Activated CD8-positive, alpha-beta memory T cell treated with anti-CD3 and anti-CD28 coated beads, Interleukin-2, amount 50 U/mL, for 24 hours (primary cell): ENCODE data around the gene FHIT.
"Not testable (repeated sequence)": the region's sequence is repeated elsewhere in the genome, so short reads cannot be mapped to it uniquely, and the experiment has no call there.

Experiments
- DNase-seq: peaks from one replicate; pipeline ENCODE4 v3.0.0-alpha.2; 2020; ENCODE audit errors: extremely low read depth

The FHIT gene

DNA sequence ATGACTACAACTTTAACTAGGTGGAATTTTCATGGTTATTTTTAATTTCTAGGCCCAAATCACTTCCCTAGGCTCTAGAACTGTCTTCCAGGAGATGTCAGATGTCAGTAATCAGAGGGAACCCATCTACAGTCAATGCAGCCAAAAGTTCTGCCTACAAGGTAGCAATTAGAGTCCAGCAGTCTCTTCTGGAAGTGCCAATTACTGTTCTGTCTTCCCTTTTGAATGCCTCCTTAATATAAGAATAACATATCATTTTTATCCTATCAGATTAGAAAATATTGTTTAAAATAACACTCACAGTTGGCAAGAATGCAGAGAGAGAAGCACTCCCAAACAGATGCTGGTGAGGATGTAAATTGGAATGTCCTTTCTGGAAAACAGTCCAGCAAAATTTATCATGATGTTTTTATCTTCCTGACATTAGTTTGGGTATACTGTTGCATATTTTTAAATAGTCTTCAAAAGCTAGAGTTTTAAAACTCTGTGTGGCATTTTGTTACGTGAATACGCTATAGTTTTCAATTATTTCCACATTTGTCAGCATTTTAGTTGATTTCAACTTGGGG is 543.7 kb downstream of the FHIT start:
- DNase-seq: no peak

DNA sequence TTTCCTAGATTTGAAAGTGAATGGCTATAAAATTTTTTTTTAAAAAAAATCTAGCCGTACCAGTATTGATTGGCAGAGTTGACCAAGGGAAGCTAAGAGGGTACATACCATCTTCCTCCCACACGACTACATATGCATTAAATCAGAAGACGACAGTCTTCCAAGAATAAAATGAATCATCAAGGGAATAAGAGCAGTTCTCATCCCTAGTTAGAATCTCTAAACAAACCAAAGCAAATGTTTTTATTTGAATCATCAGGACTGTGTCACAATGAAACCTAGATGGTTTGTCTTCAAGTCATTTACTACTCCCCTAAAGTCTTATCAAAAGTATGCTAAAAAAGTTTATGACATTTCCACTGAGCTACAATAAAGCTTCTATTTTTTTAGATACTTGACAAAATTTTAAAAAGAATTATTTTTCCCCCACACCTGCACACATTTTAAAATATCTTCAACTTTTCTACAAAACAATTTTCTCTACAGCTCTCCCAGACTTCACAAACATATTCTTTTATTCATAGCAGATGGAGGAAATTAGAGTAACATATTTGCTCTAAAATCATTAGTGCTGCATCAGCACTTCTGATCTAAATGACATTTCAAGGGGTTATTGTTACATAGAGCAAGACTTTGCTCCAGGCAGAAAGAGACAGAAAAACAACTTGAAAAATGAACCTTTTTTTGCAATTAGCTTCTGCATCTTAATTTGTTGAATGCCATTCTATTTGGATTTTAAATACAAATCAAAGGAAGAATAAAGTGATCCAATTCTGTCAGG is 547.1 kb downstream of the FHIT start:
- no peak for DNase-seq

DNA sequence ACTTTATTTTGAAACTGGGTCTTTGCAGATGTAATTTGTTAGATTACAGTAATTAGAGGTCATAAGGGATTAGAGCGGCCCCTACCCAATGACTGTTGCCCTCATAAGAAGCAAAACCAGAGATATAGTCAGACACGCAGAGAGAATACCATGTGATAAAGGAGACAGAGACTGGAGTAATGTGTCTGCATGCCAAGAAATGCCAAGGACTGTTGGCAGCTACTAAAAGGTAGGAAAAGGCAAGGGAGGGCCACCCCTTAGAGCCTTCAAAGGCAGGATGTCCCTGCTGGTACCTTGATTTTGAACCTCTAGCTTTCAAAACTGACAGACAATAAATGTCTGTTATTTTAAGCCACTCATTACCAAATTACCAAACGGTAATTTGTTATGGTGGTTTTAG is 548.2 kb downstream of the FHIT start:
- DNase-seq: no peak

DNA sequence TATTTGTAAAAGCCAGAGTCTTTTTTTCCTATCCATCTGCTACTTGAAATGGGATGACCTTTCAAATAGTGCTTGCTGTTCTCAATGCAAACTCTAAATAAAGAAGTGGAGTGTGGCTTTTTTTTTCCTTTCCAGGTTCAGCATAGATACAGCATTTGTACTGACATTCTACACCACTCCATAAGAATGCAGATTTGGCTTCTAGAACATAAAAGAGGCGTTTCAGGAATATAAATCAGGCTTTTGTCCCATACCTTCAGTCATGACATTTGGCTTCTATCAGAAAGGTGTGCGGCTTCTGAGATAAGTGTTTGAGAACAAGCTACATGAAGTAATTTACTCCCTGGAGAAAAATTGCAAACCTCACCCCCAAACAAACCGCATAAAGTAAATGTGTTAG is 553.1 kb downstream of the FHIT start:
- no peak for DNase-seq

DNA sequence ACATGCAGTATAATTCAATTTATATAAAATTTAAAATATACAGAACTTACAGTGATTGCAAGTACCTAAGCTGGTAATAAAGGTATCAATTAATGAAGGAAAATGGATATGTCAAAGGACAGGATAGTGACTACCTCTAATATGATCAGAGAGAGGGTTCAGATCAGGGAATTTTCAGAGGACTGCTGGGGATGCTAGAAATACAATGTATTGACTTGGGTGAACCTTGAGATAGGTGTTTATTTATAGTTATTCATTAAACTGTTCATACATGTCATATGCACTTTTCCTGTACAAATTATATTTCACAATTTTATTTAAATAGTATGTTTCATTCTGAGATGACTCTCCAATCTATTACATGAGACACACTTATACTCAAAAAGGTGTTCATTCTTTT is 554.1 kb downstream of the FHIT start:
- DNase-seq: no peak

DNA sequence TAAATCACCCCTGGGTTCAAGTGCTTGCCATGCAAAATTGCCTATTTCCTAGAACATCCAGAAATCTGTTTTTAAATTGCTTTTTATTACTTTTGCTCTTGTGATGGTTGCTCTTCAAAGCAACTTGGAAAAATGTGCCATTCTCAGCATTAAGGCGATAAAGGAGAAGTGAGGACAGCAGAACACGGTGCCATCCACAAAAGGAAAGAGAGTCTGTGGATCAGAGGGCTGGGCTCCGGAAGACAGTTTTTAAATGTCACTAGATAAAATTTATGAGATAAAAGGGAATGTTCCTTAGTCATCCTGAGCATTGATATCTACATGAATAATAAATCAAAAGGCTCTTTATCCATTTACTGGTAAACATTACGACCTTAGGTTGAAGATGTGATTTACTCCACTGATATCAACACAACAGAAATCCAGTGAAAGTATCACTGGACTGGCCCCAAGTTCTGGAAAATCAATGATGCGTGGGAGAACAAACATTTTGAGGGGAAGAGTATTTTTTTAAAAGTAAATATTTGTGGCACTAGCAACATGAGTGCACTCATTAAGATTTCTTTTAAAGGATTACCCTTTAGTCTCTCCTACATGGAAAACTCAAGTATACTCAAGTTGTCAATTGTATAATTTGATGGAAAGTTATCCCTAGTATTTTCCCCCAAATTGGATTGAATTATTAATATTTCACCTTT is 554.7 kb downstream of the FHIT start:
- DNase-seq: no peak

DNA sequence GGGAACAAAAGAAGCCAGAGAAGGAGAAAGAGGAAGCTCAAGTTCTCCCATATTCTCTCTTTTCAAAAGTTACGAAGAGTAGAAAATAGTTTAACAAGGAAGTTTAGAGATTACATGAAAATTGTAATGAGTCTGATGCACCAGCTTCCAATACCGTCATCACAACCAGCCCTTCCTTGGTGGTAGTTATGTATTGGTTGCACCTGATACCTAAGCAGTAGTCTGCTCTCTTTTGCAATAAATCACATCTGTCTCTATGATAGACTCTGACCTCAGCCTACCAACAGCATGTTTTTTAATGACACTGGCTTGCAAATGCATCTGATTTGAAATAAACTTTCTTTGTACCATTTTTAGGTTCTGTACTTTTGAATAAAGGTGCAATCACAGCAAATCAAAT is 575.8 kb downstream of the FHIT start:
- no peak for DNase-seq

DNA sequence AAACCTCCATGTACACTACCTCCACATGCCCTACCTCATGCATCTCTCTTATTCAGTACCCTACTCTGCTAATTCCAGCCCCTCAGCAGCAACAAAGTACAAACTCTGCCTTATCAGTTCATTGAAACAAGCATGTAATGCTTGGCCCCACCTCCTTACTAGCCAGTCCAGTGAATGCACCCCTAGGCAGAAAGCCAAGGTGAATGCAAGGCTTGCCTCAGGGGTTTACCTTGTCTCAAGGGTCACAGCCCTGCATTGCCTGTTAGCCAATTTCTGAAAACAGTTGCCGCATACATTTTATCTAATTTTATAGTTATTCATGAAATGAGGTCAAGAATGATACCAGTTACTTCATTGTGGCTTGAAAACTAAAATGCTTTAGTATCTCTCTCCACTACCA is 576.4 kb downstream of the FHIT start:
- DNase-seq: no peak

DNA sequence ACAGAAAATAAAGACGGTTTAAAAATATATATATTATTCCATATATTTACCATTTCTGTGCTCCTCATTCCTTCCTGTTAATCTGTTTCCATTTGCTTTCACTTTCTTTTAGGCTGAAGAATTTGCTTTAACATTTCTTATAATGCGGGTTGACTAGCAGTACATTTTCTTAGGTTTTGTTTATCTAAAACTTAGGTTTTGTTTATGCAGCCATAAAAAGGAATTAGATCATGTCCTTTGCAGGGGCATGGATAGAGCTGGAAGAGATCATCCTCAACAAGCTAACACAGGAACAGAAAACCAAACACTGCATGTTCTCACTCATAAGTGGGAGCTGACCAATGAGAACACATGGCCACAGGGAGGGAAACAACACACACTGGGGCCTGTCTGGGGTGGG is 578.1 kb downstream of the FHIT start:
- DNase-seq: no peak

DNA sequence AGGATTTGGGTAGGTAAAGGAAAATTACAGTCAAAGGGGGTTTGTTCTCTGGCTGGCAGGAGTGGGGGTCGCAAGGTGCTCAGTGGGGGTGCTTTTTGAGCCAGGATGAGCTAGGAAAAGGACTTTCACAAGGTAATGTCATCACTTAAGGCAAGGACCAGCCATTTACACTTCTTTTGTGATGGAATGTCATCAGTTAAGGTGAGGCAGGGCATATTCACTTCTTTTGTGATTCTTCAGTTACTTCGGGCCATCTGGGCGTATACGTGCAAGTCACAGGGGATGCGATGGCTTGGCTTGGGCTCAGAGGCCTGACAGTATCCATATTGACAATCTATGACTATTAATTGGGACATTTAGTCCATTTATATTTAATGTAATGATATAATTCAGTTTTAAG is 578.9 kb downstream of the FHIT start:
- DNase-seq: not testable (repeated sequence)

DNA sequence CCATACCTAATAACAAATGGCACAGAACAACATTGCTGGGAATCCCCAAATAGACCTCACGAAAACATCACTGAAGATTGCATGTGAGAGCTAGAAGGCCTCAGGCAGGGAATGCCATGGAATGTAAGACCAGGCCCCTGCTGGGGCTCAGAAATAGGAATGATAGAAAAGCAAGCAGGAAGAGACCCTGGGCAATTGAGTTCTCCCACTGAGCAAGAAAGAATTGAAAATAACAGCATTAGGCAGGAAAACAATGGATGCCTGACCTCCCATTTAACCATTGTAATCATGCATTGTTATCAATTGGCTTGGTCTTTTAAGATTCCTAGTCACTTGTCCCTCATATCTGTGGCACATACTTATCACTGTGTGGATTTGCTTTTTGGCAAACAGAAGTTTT is 581.6 kb downstream of the FHIT start:
- no peak for DNase-seq

DNA sequence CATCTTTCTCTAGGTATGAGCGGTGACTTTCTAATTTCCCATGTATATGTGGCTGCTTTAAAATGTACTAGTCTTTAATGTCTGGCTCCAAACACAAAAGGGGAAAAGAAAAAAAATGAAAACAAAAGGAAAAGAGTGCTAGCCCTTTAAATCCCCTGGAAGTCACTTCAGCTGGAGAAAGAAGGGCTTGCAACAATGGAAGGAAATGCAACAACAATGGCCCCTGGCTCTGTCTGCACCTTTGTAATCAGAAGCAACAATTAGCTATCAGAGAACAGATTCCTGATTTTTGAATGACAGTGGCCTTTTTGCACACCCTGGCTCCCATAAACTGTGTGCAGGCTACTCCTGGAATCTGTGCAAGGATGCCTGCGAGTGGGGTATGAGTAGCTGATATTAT is 591.2 kb downstream of the FHIT start:
- no peak for DNase-seq

DNA sequence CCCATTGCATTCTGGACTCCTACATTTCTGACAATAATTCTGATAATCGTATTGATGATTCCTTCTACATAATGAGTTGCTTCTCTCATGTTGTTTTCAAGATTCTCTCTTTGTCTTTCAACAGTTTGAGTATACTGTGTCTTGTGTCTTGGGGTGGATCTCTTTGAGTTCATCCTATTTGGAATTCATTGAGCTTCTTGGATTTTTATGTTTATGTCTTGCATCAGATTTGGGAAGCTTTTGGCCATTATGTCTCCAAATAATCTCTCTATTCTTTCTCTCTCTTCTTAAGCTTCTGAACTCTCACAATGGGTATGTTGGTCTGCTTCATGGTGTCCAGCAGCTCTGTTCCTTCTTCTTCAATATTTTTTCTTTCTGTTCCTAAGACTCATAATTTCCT is 592.2 kb downstream of the FHIT start:
- no peak for DNase-seq

DNA sequence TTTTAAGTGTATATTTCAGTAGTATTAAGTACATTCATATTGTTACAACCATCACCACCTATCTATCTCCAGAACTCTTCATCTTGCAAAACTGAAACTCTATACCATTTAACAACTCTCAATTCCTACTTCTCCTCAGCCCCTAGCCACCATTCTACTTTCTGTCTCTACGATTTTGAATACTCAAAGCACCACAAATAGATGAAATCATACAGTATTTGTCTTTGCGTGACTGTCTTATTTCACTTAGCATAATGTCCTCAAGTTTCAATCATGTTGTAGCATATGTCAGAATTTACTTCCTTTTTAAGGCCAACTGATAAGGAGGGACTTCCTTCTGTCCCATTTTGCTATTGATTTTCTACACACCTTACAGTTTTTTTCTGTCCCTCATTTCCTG is 593.3 kb downstream of the FHIT start:
- DNase-seq: no peak

DNA sequence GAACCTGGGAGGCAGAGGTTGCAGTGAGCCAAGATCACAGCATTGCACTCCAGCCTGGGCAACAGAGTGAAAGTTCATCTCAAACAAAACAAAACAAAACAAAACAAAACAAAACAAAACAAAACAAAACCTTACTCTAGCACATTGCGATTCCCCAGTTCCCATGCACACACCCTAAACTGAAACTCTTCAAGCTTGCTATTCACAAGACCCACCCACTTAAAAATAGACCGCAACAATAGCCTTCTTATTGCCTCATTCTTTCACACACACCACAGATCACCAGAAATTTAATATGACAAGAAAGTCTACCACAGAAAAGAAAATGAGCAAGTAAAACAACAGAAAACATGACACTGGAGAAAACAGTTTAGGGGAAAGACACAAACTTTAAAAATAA is 598.4 kb downstream of the FHIT start:
- DNase-seq: no peak

DNA sequence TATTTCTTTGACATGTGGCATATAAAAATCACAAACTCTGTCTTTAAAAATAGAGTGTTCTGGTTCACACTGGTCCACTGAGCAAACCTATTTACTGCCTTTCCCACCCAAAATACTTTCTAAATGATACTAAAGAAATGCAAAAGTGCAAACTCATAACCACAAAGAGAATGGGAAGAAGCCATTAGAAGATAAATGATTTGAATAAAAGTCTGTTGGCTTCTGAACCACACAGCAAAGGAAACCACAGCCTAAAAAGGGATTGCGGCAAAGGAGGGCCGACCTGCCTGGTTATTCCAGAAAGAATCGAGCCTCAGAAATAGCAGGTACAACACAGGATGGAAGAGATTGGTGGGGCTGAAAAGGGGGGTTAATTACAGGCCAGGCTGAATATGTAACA is 599.5 kb downstream of the FHIT start:
- no peak for DNase-seq

DNA sequence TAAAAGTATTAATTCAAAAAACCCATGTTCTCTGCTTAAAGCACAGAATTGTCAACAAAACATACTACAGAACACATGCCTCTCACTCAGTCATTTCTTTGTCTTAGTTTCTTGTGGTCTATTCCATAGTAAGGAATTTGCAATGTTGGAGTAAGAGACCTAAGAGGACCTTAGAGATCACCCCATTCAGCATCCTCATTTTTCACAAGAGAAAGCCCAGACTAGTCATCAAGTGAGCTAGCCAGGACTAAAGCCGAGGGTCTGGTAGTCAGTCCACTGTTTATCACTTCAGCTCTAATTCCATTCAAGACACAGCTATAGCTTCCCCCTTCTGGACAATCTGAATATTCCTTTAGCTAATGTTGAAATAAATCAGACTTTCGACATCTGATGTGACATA is 601.1 kb downstream of the FHIT start:
- DNase-seq: no peak

DNA sequence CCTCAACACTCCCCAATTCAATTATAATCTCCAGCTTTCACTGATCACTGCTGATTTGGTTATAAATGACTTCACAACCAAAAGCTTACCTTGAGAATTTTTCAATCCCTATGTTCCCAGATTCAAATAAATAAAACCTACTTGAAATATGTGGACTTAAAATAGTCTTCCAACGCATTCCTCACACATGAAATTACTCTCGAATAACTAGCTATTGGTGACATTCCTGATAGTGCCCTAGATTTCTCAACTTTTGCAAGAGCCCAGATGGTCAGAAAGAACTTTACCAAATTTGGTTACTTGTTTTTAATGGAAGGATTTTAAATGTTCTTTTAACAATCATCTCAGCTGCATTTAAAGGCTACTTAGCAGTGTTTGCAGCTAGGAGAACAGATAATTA is 605.5 kb downstream of the FHIT start:
- DNase-seq: no peak

DNA sequence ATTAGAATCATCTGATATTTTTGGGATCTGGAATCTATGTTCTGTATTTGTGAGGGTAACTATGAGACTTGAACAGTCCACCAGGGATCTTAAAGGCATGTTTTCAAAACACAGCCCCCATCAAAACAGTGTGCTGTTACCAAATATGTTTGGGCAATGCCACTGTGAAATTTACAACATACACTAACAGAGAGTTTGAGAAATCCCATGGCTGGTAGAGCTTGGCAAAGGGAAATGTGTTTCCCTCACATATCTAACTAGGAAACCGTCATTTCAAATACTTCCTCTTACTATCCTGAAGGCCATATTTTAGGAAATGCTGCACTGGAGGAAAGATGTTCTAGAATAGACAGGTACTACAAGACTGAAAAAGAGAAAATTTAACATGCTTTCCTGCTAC is 607.4 kb downstream of the FHIT start:
- no peak for DNase-seq

DNA sequence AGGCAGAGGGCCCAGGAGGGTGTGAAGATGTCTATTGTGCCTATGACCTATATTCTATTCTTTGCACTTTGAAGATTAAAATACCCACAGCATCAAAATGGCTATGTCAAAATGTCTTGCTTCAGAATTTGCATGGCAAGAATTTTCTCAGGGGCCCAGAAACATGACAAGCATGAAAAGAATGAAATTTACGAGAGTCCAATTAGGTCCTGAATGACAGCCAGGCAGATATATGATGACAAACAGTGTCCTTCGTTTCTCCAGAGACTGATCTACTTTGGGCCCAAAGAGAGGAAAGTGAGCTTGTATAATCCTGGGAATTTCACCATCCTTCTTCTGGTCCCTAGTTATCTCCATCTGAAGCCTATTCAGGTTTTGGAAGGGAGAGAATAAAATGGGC is 609.9 kb downstream of the FHIT start:
- DNase-seq: no peak

DNA sequence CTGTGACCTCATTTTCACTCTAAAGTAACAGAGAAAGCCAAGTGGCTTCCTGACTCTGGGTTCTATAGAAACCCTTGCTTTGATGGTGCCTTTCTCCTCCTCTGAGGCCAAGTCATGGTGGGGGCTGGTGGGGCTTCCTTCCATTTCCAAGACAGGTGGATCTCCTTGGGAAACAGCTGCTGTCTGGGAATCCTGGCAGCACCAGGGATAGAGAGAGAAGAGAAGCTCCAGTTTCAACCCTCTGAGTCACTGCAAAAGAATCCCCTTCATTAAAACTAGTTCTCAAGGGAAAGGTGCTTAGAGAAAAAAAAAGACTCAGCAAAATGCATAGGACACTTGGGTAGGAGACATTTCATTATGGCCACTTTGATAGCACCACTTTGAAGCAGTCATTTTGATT is 614.4 kb downstream of the FHIT start:
- no peak for DNase-seq

DNA sequence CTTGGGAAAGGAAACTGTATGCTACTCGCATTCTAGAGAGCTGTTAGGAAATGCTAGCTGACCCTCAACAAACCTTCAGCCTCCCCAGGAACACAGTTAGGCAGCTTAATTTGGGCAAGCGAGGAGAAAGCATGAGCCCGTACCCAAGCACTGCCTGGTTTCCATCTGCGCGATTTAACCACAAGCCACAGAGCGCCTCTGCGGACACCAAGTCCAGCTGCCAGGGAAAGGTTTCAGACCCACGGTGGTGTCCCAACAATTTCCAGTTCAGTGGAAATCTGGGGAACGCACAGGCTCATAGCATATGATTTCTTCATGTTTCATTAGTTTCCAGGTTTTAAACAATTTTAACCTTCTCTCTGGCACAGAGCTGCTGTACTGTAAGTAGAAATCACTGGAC is 617.6 kb downstream of the FHIT start:
- no peak for DNase-seq

DNA sequence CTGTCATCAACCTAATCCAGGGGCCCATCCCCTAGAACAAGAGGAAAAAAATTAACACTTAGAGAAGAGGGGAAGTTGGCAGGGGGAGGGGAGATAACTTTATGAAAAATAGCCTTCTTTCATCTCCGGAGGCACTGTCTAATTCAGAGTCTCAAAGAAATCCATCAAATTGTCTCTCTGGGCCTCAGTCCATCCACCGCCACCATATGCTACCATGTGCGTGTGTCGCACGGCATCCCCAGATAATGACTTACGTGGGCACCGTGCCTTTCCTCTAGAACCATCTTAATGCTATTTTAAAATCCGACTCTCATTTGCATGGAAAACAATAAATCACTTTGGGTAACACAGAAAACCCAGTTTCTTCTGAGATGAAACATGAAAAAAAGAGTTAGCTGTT is 619.7 kb downstream of the FHIT start:
- DNase-seq: no peak
